Fibroblast of mammary gland (primary cell): Measurements from ENCODE around the gene WDFY3.

Source experiments
- DNase-seq: peaks from one replicate; pipeline ENCODE4 v3.0.0-alpha.2; 2010; ENCODE audit warnings: low read depth
- H3K4me3 ChIP-seq: 2 replicates; pipeline ENCODE4 v1.5.1; 2011; ENCODE audit warnings: low read depth, mild to moderate bottlenecking, low read length, moderate library complexity; ENCODE audit not compliant: control insufficient read depth
- CTCF ChIP-seq: conservative IDR thresholded peaks from 2 replicates; pipeline ENCODE4 v1.5.1; 2011; ENCODE audit warnings: low read depth, low read length, inconsistent platforms; ENCODE audit not compliant: control insufficient read depth, insufficient read depth

WDFY3 gene

GRCh38 chr4:84874619-84875018 lies 91.9 kb downstream of the WDFY3 start:
- no peak for TF ChIP-seq CTCF
- no peak for DNase-seq
- H3K4me3 ChIP-seq, result no peak overlapping the region

- peak; percentile 24 for DNase-seq
- H3K4me3 ChIP-seq, result no peak overlapping the region
- no peak for TF ChIP-seq CTCF
Observed at GRCh38 chr4:84870398-84871163, 95.9 kb downstream of the WDFY3 start.

GRCh38 chr4:84866295-84866694 lies 100.2 kb downstream of the WDFY3 start:
- no peak for DNase-seq
- no peak overlapping the region for H3K4me3 ChIP-seq
- no peak for TF ChIP-seq CTCF

GRCh38 chr4:84865600-84865999 lies 100.9 kb downstream of the WDFY3 start:
- DNase-seq, result no peak
- no peak for TF ChIP-seq CTCF
- H3K4me3 ChIP-seq, result no peak overlapping the region

- H3K4me3 ChIP-seq, result no peak overlapping the region
- no peak for TF ChIP-seq CTCF
- DNase-seq, result no peak
Observed at GRCh38 chr4:84862064-84862463, 104.4 kb downstream of the WDFY3 start.

GRCh38 chr4:84857296-84857695 lies 109.2 kb downstream of the WDFY3 start:
- DNase-seq, result no peak
- no peak overlapping the region for H3K4me3 ChIP-seq
- no peak for TF ChIP-seq CTCF
